Keratinocyte (primary cell): Measurements from ENCODE around the gene GRB10. TPM values are rescaled to one million over a fixed set of nuclear protein-coding genes. Genes with fewer than 3 reads are reported as not detected.

ENCODE experiments used
- DNase-seq: peaks from one replicate; pipeline ENCODE4 v3.0.0-alpha.2; 2011; ENCODE audit warnings: low read depth, missing footprints, low spot score
- FAIRE-seq: peaks from 2 replicates; lab custom pipeline; 2011; peaks lifted over from hg19 to GRCh38; lab: Jason Lieb, UNC
- H2AFZ ChIP-seq: 2 replicates; pipeline ENCODE4 v1.6.0; 2012; ENCODE audit warnings: low read length, control low read depth, inconsistent platforms; ENCODE audit not compliant: control insufficient read depth
- H3K27ac ChIP-seq: 2 replicates; pipeline ENCODE4 v1.5.1; 2011; ENCODE audit warnings: low read length; ENCODE audit not compliant: control insufficient read depth, insufficient read depth
- H3K27me3 ChIP-seq: 3 replicates; pipeline ENCODE4 v1.6.0; 2011; ENCODE audit warnings: low read length; ENCODE audit not compliant: control insufficient read depth, insufficient read depth; ENCODE audit errors: extremely low read depth
- H3K36me3 ChIP-seq, 2 experiments: 2 replicates in 1 of 2; 3 replicates in 1 of 2; pipeline ENCODE4 v1.5.1; 2011; ENCODE audit warnings: low read length in 2 of 2, mild to moderate bottlenecking in 1 of 2; ENCODE audit not compliant: control insufficient read depth in 2 of 2, insufficient read depth in 2 of 2; ENCODE audit errors: extremely low read depth in 1 of 2
- H3K4me1 ChIP-seq: 3 replicates; pipeline ENCODE4 v1.5.1; 2011; ENCODE audit warnings: low read length; ENCODE audit not compliant: control insufficient read depth, insufficient read depth; ENCODE audit errors: extremely low read depth
- H3K4me2 ChIP-seq: 3 replicates; pipeline ENCODE4 v1.6.0; 2011; ENCODE audit warnings: low read depth, low read length; ENCODE audit not compliant: control insufficient read depth, insufficient read depth; ENCODE audit errors: extremely low read depth
- H3K4me3 ChIP-seq, 3 experiments: fragments of 200-600 bp in 1 of 3; sonication (generic) in 1 of 3; 2 replicates in 2 of 3; 3 replicates in 1 of 3; pipeline ENCODE4 v1.5.1; 2011 to 2016; ENCODE audit warnings: low read length in 3 of 3, mild to moderate bottlenecking in 3 of 3, control low read depth in 2 of 3, inconsistent platforms in 1 of 3, low read depth in 1 of 3, mixed read lengths in 1 of 3, mixed run types in 1 of 3, moderate library complexity in 1 of 3; ENCODE audit not compliant: control insufficient read depth in 2 of 3, insufficient read depth in 2 of 3; ENCODE audit errors: extremely low read depth in 1 of 3
- H3K79me2 ChIP-seq: 2 replicates; pipeline ENCODE4 v1.6.0; 2012; ENCODE audit warnings: low read length; ENCODE audit not compliant: control insufficient read depth, insufficient read depth
- H3K9ac ChIP-seq: 3 replicates; pipeline ENCODE4 v1.6.0; 2011; ENCODE audit warnings: low read length; ENCODE audit not compliant: control insufficient read depth, insufficient read depth; ENCODE audit errors: extremely low read depth
- H3K9me1 ChIP-seq: 3 replicates; pipeline ENCODE4 v1.6.0; 2011; ENCODE audit warnings: low read length; ENCODE audit not compliant: control insufficient read depth, insufficient read depth; ENCODE audit errors: extremely low read depth
- H3K9me3 ChIP-seq: 2 replicates; pipeline ENCODE4 v1.5.1; 2012; ENCODE audit warnings: low read depth, low read length; ENCODE audit not compliant: control insufficient read depth
- H4K20me1 ChIP-seq: 3 replicates; pipeline ENCODE4 v1.6.0; 2011; ENCODE audit warnings: low read length; ENCODE audit not compliant: control insufficient read depth, insufficient read depth; ENCODE audit errors: extremely low read depth
- EZH2 ChIP-seq: IDR thresholded peaks from one replicate; pipeline ENCODE4 v1.6.1; 2012; ENCODE audit warnings: inconsistent platforms, mild to moderate bottlenecking, low read length, moderate library complexity
- dilution Hi-C: fragments of 300-500 bp; cut with MboI; formaldehyde crosslinking; loops from one replicate; pipeline ENCODE4 v1.7.0; 2020; ENCODE audit warnings: low sequenced_read_pairs; ENCODE audit not compliant: extremely low pct_ligation_motif_present
- polyA plus RNA-seq, 5 experiments: library from polyadenylated mRNA; depleted of rRNA in 3 of 5; stranded (reverse) in 3 of 5; stranded (forward) in 1 of 5; unstranded in 1 of 5; fragments of >200 nt; gene quantifications; 1 replicate in 1 of 5; 2 replicates in 3 of 5; 3 replicates in 1 of 5; pipeline versions ENCODE4 v1.2.1 to v1.2.3, GENCODE V29; 2011 to 2012; ENCODE audit warnings: missing spikeins in 2 of 5, low read depth in 1 of 5, low replicate concordance in 1 of 5
- TF ChIP-seq, protein P1 (sequence below), 3 experiments: IDR thresholded peaks in 1 of 3; conservative IDR thresholded peaks in 1 of 3; optimal IDR thresholded peaks in 1 of 3; 2 replicates in 2 of 3; 3 replicates in 1 of 3; pipeline versions ENCODE3 to v1.5.1; 2011; ENCODE audit warnings: low read length in 3 of 3, mild to moderate bottlenecking in 3 of 3, moderate library complexity in 2 of 3, control low read depth in 1 of 3, inconsistent platforms in 1 of 3; ENCODE audit not compliant: insufficient read depth in 2 of 3; ENCODE audit errors: extremely low read depth in 1 of 3

Gene GRB10
- polyA plus RNA-seq, 1 donor (not counting 4 experiments of a cell fraction or from before 2014, with no cell fraction given) = 4.4 TPM

DNA sequence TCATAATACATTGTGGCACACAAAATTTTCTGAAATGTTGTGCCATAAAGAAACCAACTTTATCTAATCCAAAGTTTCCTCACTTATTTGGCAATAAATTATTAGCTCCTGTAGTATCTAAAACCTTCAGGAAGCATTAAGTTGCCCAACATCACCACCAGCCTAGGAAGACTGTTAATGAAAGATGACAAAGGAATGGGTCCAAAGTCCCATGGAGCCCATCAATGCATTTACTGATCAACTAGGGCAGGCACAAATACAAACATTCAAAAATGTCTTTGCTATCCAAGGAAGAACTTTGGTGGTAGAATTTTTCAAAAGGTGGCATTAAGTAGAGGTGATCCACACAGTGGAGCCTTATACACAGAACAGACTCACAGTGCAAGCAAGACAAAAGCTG is 4.5 kb downstream of the GRB10 start:
- Histone ChIP-seq H3K9me3 (no peaks in the 10 kb centered on the region), H3K4me3 (no peak overlapping the region), H3K27me3 (peaks cover 19% of the 10 kb centered on the region), H3K4me2 (no peak overlapping the region), H3K9ac (no peak overlapping the region), H2AFZ (no peak overlapping the region), H3K27ac (no peak overlapping the region), H3K36me3 (no peaks in the 10 kb centered on the region), H3K79me2 (peaks cover 4% of the 10 kb centered on the region), H3K4me1 (no peaks in the 10 kb centered on the region), H4K20me1 (peaks cover 7% of the 10 kb centered on the region), H3K9me1 (no peaks in the 10 kb centered on the region)
- FAIRE-seq (no peak), DNase-seq (no peak)
- dilution Hi-C loops = no loop called here
- TF ChIP-seq, protein P1, sequence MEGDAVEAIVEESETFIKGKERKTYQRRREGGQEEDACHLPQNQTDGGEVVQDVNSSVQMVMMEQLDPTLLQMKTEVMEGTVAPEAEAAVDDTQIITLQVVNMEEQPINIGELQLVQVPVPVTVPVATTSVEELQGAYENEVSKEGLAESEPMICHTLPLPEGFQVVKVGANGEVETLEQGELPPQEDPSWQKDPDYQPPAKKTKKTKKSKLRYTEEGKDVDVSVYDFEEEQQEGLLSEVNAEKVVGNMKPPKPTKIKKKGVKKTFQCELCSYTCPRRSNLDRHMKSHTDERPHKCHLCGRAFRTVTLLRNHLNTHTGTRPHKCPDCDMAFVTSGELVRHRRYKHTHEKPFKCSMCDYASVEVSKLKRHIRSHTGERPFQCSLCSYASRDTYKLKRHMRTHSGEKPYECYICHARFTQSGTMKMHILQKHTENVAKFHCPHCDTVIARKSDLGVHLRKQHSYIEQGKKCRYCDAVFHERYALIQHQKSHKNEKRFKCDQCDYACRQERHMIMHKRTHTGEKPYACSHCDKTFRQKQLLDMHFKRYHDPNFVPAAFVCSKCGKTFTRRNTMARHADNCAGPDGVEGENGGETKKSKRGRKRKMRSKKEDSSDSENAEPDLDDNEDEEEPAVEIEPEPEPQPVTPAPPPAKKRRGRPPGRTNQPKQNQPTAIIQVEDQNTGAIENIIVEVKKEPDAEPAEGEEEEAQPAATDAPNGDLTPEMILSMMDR (optimal IDR thresholded peaks at IDR 0.05 in 1 of 3, IDR thresholded peaks at IDR 0.05 in 1 of 3, conservative IDR thresholded peaks at IDR 0.05 in 1 of 3; ENCODE audit: extremely low read depth in 1 of 3, insufficient read depth in 2 of 3, low read length in 3 of 3) = no peak
- no peak for TF ChIP-seq EZH2

DNA sequence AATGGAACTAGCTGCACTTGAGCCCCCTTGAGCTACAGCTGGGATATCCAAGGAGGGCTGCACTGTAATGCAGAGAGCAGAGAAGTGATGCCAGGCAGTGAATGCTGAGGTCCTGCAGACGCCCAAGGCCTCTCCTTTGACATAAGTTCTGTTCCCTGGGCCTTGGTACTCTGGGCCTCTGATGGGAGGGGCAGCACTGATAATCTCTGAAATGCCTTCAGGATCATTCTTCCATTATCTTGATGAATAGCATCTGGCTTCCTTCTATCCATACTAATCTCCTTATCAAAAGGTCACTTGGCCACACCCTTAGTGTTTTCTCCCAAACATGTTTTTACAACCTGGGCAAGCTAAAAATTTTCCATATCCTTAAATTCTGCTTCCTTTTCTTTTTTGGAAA is 6.9 kb downstream of the GRB10 start:
- dilution Hi-C loops = no loop called here
- no peak for FAIRE-seq
- no peak overlapping the region for H3K4me3 ChIP-seq

More for the DNA sequence above, 6.9 kb downstream of the GRB10 start:
- Histone ChIP-seq H3K4me1 (no peaks in the 10 kb centered on the region), H3K79me2 (no peaks in the 10 kb centered on the region), H2AFZ (no peak overlapping the region), H3K9me1 (no peaks in the 10 kb centered on the region), H4K20me1 (peaks cover 5% of the 10 kb centered on the region), H3K9ac (no peak overlapping the region), H3K9me3 (no peaks in the 10 kb centered on the region), H3K27ac (no peak overlapping the region), H3K27me3 (no peaks in the 10 kb centered on the region), H3K36me3 (no peaks in the 10 kb centered on the region), H3K4me2 (no peak overlapping the region)
- no peak for DNase-seq
- no peak for TF ChIP-seq EZH2
- TF ChIP-seq, protein P1 (optimal IDR thresholded peaks at IDR 0.05 in 1 of 3, IDR thresholded peaks at IDR 0.05 in 1 of 3, conservative IDR thresholded peaks at IDR 0.05 in 1 of 3; ENCODE audit: extremely low read depth in 1 of 3, insufficient read depth in 2 of 3, low read length in 3 of 3) = no peak
